ENCODE data around the gene KCNK18.
A peak's percentile ranks its signal among the peaks of the same experiment; 100 is the strongest.
"Not testable (repeated sequence)": the region's sequence is repeated elsewhere in the genome, so short reads cannot be mapped to it uniquely, and the experiment has no call there.

Gene KCNK18

DNA sequence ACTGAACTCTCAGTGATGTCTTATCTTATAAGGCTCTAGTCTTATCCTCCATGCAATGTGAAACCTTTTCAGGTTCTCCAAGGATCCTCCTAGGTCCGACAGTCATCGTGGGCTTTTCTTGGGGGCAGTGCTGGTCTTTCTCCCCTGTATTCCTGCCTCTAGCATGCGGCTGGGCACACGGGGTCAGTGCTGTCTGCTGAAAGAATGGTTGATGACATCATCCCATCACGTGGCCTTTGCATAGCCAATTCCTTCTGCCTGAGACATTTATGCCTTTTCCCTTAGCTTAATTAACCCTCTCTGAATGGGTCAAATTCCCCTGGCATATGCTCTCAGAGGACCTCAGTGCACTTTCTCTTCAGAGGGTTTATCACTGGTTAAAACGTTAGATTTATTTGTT lies 27.0 kb upstream of the KCNK18 start:
- DNase-seq (ENCODE audit: low read depth in 2 of 2): no peak

DNA sequence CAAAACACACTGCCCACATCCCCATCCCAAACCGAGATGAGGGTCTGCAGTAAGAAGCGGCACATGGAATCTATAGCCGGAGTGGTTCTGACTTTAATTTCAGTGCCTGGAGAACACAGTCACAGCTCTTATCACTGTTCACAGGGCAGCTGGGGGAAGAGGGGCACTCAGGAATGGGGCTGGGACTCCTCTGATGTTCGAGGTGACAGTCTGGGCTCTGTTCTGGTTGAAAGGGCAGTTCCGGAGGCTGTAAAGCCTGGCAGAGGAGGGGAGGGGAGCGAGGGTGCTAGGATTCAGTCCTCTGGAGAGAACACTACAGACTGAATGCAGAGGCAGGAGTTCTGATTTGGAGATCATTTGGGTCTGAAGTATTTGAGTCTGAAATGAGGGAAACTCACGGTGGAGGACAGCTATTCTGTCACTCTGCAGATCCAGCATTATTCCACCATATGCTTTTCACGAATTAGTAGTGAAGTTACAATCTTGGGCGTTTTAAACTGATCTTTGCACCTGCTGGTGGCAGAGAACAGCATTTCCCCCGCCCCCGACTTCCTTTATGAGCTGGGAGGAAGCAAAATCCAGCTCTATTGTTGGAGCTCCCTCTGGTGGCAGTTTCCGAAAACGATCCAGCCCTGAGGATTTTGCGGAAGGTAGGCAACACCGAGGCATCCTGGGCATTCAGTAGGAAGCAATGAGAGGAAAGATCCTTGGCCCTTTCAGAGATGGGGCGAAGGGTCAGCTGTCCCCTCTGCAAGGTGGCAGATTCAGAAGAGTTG lies 22.7 kb upstream of the KCNK18 start:
- DNase-seq (ENCODE audit: low read depth in 2 of 2): peak; percentile 52 to 67

DNA sequence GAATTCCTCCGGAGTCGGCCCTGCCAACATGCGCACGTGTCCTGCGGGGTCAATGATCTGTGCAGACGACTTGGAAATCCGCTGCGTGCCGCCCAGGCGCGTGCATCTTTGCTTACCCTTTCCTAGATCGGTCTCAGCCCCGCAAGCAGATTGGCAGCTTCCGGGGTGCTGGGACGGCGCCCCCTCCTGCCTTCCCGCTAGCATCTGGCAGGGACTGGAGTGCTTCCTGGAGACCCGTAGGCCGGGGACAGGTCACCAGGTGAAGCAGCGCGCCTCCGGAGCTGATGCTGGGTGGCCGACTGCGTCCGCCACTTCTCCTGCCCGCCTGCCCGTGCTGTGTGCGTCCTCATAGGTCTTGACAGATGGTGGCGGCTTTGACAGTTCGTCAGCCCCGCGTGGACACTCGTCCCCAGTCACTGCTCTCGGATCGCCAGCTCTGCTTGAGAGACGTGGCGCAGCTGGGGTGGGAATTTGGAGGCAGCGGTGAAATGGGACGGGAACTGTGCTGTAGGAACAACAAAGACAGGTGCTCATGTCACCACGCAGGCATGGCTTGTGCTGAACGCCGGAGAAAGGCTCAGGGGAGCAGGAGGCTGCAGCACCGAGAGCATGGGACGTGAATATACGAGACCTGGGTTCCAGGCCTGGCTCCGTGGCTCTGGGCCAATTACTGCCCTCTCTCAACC lies 21.9 kb upstream of the KCNK18 start:
- no peak for DNase-seq (ENCODE audit: low read depth in 2 of 2)

DNA sequence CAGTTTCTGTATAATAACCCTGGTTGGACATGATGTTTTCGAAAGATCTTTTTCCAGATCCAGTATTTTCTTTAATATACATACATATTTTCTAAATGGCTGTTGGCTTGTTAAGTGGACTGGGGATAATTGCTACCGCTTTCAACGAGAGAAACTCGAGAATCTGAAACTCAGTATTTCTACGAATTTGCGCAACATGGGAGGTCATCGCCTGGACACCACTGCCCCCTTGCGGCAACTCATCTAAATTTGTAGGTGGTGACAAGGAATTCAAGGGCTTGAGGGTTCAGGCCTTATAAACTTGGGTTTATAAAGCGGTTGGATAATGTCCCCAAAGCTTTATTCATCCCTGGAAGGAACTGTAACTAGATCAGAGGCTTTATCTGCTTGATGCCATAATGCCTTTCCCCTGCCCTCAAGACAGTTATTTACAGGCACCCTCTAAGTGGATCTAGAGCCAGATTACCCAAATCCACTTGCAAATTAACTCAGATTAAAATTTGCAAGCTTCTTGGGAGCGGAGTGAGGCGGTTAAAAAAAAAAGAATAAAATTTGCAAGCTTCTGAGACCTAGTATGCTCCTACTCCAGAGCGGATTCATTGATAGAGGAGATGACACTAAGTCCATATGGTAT lies 21.3 kb upstream of the KCNK18 start:
- peak; percentile 29 to 57 for DNase-seq (ENCODE audit: low read depth in 2 of 2)

DNA sequence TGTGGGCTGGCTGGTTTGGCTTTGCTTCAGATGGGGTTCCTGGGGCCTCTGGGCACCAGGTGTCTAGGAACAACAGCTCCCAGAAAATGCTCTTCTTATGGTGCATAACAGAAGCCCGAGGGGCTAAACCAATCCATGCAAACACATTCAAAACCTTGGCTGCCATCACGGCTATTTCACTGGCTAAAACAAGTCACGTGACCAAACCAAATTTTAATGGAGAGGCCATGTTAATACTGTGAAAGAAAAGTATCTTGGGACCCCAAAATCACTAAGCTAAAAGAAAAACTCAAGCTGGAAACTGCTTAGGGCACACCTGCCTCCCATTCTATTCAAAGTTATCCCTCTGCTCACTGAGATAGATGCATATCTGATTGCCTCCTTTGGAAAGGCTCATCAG lies 19.1 kb upstream of the KCNK18 start:
- DNase-seq (ENCODE audit: low read depth in 2 of 2): no peak

DNA sequence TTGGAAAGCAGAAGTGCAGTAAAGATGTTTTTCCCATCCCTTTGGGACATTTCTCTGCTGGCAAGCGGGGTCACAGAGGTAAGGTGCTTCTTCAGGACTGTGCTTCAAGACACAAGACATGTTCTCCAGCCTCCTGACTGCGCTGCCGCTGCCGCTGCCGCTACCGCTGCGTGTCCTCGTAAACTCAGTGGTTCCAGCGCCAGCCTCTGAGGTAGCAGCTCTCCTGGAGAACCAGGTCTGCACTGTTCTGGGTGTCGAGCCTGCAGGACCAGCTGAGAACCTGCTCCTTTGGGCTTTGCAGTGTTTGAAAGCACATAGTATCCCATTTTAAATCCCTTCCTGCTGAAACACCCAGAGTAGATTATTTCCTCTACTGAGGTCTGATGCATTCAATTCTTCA lies 13.0 kb upstream of the KCNK18 start:
- DNase-seq (ENCODE audit: low read depth in 2 of 2): no peak

DNA sequence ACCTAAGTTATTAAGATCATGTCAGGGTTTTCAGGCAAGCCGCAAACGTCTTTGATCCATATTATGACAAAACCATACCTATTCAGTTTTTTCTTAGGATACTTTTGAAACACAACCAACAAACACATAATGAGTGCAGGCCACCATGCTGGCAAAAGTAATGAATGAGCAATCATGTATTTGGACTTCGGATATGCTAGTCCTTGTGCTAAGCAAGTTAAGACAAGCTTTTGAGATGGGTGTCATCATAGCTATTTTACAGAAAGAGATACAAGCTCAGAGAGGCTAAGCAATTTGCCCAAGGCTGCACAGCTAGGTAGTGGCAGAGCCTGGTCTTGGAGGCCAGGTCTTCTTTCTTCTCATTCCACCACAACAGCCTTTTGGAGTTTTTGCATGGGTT lies 12.5 kb upstream of the KCNK18 start:
- no peak for DNase-seq (ENCODE audit: low read depth in 2 of 2)

DNA sequence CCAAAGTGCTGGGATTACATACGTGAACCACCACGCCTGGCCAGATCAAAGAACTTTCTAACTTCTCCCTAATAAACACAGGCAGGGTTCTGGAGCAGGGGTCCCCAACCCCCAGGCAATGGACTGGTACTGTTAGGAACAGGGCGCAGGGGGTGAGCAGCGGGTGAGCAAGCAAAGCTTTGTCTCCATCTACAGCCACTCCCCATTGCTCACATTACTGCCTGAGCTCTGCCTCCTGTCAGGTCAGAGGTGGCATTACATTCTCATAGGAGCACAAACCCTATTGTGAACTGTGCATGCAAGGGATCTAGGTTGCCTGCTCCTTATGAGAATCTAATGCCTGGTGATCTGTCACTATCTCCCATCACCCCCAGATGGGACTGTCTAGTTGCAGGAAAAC lies 11.5 kb upstream of the KCNK18 start:
- DNase-seq (ENCODE audit: low read depth in 2 of 2): not testable (repeated sequence)

DNA sequence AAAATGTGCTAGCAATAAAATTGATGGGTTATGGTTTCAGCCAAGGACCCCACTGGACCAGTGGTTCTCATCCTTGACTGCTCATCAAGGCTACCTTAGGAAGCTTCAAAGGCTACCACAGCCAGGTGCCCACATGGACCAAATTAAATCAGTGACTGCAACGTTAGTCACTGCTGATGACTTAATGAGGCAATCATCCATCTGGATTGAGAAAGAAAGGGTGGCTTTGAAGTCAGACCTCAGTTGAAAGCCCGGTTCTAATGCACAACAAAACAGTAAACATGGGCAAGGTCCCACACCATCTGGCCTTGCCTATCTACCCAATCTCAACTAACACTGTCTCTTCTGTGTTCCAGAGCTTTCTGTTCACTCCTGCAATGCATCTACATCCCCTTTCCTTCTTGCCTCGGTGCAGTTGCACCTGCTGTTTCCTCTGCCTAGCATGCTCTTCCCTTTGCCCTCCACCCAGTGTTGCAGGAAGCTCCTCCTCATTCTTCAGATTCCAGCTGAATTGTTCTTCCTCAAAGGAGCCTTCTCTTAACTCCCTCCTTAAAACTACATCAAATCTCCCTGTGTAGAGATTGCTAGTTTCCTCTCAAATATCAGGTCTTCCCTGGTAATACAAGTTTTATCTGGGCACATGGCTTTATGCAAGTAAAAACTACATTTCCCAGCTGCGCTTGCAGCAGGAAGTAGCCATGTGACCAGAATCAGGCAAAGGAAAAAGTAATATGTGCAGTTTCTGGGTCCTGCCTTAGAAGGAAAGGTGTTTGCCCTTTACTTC lies 10.3 kb upstream of the KCNK18 start:
- DNase-seq (ENCODE audit: low read depth in 2 of 2): no peak

DNA sequence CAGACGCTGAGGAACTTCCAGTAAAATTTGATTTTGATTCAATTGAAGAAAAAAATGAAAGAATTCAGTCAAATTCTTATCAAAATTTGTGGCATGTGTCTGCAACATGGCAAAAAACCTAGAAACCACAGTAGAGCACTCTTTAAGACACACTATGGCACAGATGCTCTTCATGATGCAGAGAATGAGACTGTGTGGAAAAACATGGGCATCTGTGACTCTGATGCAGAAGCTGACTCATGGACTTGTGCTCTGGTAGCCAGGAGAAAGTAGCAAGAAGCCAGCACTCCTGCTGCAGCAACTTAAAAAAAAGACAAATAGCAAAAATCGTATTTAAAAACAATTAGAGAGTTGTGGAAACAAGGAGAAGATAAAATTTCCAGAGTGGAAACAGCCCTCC lies 8.9 kb upstream of the KCNK18 start:
- DNase-seq (ENCODE audit: low read depth in 2 of 2): no peak

DNA sequence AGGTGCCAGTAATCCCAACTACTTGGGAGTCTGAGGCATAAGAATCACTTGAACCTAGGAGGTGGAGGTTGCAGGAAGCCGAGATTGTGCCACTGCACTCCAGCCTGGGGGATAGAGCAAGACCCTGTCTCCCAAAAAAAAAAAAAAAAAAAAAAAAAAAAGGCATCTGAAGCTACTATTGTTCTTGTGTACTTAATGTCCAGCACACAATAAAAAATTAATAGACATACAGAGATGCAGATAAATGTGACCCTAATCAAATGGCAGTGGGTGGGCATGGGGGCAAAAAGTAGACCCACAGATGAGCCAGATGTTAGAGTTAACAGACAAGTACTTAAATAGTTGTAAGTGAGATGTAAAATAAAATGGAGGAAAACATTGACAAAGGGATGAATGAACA lies 7.7 kb upstream of the KCNK18 start:
- no peak for DNase-seq (ENCODE audit: low read depth in 2 of 2)

DNA sequence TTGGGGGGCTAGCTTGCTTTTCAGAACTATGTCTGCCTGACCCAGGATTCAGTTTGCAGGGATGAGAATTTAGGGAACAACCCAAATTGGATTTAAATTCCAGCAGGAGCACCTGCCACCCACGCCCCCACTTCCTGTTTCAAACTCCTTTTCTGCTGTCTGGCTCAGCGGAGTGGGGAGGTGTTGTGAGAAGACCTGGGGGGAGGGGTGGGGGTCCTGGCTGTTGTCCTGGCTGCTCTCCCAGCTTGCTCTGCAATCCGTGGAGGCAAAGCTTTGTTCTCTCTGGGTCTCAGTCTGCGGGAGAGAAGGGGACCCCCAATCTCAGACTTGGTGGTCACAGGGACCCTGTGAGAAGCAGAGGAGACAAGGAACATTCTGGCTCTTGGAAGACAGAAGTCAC lies 799 bp downstream of the KCNK18 start:
- no peak for DNase-seq (ENCODE audit: low read depth in 2 of 2)

DNA sequence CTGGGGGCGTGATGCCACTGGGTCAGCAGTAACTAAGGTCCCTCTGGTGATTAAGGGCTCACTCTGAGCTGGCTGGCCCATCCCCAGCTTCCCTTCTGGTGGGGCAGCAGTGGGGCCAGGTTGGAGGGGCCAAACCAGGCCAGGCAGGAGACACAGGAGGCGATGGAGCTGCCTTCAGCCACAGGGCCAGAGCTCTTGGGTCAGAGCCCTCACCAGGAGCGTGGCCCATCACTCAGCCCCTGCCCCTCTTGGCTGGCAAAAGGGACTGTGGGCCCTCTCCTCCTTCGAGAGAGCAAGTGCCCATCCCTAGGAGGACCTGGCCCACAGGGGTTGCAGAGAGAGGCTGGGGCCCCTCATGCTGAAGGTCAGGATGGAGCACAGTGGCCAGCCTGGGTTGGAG lies 4.5 kb downstream of the KCNK18 start:
- DNase-seq (ENCODE audit: low read depth in 2 of 2): no peak

DNA sequence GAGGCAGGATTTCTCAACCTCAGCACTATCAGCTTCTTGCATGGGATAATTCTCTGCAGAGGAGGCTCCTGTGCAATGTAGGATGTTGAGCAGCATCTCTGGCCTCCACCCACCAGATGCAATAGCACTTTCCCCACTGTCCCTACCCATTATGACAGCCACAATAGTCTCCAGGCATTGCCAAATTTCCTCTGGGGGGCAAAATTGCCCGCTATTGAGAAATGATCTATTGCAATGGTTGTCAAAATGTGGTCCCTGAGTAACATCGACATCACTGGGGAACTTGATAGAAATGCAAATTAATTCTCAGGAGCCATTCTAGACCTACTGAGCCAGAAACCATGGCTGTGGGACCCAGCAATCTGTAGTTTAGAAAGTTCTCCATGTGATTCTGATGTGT lies 7.0 kb downstream of the KCNK18 start:
- DNase-seq (ENCODE audit: low read depth in 2 of 2): no peak

DNA sequence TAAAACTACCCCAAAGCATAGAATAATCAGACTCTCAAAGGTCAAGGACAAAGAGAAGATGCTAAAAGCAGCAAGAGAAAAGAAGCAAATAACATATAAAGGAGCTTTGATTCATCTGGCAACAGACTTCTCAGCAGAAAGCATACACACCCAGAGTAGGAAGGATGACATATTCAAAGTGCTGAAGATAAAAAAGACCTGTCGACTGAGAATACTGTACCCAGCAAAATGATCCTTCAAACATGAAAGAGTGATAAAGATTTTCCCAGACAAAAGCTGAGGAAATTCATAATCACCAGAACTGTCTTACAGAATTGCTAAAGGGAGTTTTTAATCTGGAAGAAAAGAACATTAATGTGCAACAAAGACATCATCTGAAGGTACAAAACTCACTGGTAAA lies 14.9 kb downstream of the KCNK18 start:
- no peak for DNase-seq (ENCODE audit: low read depth in 2 of 2)

DNA sequence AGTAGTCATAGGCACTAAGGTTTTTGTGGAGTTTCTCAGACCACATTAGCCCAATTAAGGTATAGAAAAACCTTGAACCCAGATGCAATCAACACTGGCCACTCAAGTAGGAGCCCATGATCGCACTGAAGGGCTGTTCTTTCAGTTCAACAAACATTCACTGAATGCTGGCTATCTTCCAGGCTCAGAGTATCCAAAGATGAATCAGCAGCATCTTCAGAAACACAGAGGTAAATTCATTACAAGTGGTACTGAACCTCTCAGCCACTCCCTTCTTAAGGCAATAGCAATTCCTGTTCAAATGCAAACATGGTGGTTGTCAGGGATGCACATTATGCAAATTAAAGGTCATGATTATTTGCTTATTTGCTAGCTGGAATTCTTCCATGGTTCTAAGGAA lies 17.1 kb downstream of the KCNK18 start:
- DNase-seq (ENCODE audit: low read depth in 2 of 2): no peak

DNA sequence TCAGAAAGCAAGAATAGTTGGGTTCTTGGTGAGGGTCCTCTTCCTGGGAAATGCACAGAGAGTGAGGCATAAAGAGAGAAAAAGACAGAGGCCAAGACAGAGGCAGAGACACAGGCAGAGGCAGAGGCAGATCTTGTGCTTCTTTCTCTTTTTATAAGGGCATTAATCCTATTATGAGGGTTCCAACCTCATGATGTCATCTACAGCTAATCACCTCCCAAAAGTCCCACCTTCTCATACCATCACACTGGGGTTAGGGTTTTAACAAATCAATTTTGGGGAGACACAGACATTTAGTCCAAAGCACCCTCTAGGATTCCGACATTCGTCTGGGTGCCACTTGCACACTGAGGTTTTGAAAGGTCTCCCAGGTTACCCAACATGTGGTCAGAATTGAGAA lies 17.8 kb downstream of the KCNK18 start:
- no peak for DNase-seq (ENCODE audit: low read depth in 2 of 2)

DNA sequence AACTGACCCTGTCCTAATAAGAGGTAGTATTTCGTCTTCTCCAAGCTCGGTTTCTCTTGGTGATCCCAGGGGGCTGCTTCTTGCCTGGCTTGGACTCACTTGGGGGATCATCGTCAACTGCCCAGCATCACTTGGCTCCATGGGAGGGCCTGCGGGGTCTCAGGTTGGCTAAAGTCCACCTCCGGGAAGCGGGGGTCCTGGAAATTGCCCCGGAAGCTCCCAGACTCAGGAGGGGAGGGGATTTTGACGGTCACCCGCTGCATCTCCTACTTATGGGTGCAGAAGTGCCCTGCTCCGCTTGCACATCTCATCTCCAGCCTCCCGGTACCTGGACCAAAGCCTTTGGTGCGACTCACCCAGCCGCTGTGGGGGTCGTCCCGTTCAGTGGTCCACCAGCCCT lies 18.7 kb downstream of the KCNK18 start:
- no peak for DNase-seq (ENCODE audit: low read depth in 2 of 2)

DNA sequence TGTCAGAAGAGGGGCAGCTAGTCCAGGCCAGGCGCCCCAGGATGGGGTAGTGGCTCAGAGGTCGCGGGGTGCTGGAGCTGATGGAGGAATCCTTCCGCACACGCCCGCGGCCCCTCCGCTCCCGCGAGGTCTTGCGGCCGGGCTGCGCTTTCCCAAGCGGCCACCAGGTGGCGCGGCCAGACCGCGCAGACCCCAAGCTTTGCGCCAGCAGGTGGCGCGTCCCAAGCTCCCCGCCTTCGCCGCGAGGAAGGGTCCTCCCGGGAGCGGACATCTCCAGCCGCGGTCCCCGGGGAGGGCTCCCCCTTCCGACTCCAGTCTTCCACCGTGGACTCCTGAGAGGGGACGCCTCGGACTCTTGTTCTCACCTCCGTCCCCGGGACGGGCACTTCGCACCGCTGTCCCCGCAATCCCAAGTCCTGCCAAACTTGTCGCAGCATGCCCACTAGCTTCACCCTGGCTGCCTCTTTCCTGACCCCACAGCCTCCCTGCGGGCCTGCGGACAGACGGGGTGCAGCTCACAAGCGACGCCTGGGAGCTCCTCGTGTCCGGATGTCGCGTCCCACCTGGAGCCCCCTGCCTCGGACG lies 19.4 kb downstream of the KCNK18 start:
- DNase-seq (ENCODE audit: low read depth in 2 of 2): peak; percentile 33 to 50

DNA sequence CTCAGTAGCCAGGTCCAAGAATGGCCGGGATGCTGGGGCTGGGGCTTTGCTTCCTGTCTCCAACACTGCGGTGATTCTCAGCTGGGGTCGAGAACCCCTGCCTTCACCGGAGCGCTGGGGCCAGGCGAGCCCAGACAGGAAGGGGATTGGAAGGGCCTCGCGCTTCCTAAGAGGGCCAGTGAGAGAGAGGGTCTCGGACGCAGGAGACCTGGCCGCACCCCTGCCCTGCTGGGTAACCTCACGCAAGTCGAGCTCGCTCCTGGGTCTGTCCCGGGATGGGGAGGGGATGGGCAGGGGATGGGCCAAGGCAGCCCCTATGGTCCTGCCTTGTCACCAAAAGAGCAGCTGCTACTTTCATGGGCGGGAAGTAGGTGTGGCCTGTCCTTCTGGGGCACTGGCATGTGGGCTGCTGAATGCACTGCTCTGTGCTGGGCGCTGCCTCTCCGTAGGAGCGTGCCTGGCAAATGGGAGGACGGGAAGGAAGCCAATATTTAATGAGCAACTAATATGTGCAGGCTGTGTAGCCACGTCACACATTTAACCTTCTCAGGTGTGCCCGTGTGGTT lies 20.0 kb downstream of the KCNK18 start:
- DNase-seq (ENCODE audit: low read depth in 2 of 2): no peak

DNA sequence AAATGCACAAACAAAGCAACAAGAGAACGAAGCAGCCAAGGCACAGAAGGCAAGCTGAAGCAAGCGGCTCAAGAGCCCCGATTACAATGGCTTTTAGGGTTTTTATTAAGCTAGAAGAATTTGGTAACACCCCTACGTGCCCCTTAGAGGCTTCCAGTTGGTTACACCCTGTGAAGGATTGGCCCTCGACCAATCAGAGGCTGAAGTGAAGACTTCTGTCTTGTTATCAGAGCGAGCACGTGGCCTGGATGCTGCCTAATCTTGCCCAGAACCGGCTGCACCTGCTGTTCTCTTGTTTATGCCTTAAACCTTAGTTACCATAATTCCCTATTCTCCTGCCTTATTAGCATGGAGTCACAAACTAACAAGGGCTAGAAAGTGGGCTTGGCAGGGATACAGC lies 21.4 kb downstream of the KCNK18 start:
- DNase-seq (ENCODE audit: low read depth in 2 of 2): no peak
